ENCODE results near the gene PIM1.

- TF ChIP-seq CTCF (IDR thresholded peaks at IDR 0.05; ENCODE audit: low read depth, low read length): no peak
- no peak for TF ChIP-seq EZH2phosphoT487 (IDR thresholded peaks at IDR 0.05; ENCODE audit: low read depth)
Observed at GRCh38 chr6:37137201-37138090, 32.5 kb upstream of the PIM1 start.

All from OCI-LY3 (cell line).